Activated naive CD8-positive, alpha-beta T cell treated with anti-CD3 and anti-CD28 coated beads for 36 hours (primary cell): ENCODE measurements around the gene MYO18A. TPM values are rescaled to one million over a fixed set of nuclear protein-coding genes. Genes with fewer than 3 reads are reported as not detected.

Experiments used
- DNase-seq: peaks from one replicate; pipeline ENCODE4 v3.0.0; 2021
- H3K27ac Mint-ChIP-seq: one replicate; pipeline ENCODE4 v1.8.0; 2022; ENCODE audit warnings: mild to moderate bottlenecking, moderate library complexity, mixed read lengths
- H3K27me3 Mint-ChIP-seq: one replicate; pipeline ENCODE4 v1.8.0; 2022; ENCODE audit warnings: mild to moderate bottlenecking, mixed read lengths
- H3K36me3 Mint-ChIP-seq: one replicate; pipeline ENCODE4 v1.8.0; 2021; ENCODE audit warnings: mild to moderate bottlenecking, mixed read lengths
- H3K4me1 Mint-ChIP-seq: one replicate; pipeline ENCODE4 v1.8.0; 2021; ENCODE audit warnings: mixed read lengths
- H3K4me3 Mint-ChIP-seq: one replicate; pipeline ENCODE4 v1.8.0; 2022; ENCODE audit warnings: mild to moderate bottlenecking, moderate library complexity, mixed read lengths
- H3K9me3 Mint-ChIP-seq: one replicate; pipeline ENCODE4 v1.8.0; 2022; ENCODE audit warnings: mixed read lengths
- total RNA-seq, 2 experiments: library from RNA; stranded (reverse); gene quantifications; one replicate each; pipeline ENCODE4 v1.2.3, GENCODE V29; 2021

Gene MYO18A
- total RNA-seq, 2 experiments from 2014 or later, result 23.6 to 24.2 TPM

DNA sequence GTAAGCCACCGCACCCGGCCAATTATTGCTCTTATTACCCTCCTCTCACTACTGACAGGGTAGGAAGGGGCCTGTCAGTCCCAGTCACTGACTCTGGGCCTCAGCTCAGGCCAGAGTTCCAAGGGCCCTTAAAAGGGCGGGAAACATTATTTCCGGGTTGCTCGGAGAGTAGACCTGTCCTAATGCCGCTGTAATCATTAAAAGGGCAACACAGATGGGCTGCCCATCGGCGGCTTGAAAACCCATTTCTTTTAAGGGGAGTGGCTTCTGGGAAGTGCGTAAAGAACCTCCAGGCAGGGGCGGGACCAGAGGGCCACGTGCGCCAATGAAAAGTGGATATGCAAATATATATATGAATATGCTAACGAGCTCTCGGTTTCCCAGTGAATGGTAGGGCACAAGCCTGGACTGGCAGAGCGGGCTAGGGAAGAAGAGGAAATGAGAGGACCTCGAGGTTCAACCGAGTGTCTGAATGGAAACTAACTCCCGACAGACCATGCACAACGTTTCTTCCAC lies 110.6 kb downstream of the MYO18A start:
- peak overlapping the region; percentile 22 for H3K27ac Mint-ChIP-seq
- no peaks in the 10 kb centered on the region for H3K9me3 Mint-ChIP-seq
- no peak for DNase-seq
- H3K4me1 Mint-ChIP-seq, result no peaks in the 10 kb centered on the region
- no peak overlapping the region for H3K4me3 Mint-ChIP-seq
- H3K36me3 Mint-ChIP-seq, result no peaks in the 10 kb centered on the region
- H3K27me3 Mint-ChIP-seq, result no peaks in the 10 kb centered on the region

DNA sequence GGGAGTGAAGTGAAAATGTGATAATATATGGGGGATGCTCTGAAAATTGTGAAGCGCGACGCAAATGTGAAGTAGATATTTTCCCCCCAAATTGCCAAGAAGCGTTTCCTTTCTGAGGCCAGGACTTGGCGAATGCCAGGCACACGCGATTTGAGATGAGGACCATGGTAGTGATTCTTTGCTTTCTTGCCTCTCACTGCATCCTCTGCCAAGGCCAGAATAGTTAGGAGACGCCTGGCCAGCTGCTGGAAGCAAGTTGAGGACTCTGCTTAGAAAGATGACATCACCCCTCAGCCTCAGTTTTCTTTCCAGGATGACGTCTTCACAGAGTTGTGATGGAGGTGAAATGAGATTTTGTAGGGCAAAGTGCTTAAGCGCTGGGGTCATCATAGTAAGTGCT lies 111.4 kb downstream of the MYO18A start:
- no peak for DNase-seq
- Mint-ChIP-seq H3K4me1 (no peaks in the 10 kb centered on the region), H3K36me3 (no peaks in the 10 kb centered on the region), H3K27me3 (peaks cover under 1% of the 10 kb centered on the region), H3K4me3 (no peak overlapping the region), H3K27ac (no peak overlapping the region), H3K9me3 (no peaks in the 10 kb centered on the region)

DNA sequence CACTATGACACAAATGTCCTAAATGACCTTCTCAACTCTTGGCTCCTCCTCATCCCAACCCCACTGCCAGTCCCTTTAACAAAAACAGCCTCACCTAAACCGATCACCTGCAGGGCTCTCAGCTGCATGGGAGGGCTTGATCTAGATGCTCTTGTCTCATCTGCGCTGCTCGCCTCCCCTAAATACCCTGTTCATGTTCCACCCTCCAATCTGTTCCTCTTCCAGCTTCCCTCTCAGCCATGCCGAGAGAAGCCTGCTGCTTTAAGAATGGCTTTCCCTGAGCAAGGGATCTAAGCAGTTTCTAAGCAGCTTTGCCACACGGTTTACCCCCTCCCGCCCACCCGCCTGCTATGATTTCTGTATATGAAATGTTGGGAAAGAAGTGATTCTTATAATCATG lies 113.6 kb downstream of the MYO18A start:
- Mint-ChIP-seq H3K27ac (no peak overlapping the region), H3K27me3 (peaks cover 3% of the 10 kb centered on the region), H3K4me1 (no peaks in the 10 kb centered on the region), H3K9me3 (no peaks in the 10 kb centered on the region), H3K4me3 (no peak overlapping the region), H3K36me3 (no peaks in the 10 kb centered on the region)
- DNase-seq, result no peak

DNA sequence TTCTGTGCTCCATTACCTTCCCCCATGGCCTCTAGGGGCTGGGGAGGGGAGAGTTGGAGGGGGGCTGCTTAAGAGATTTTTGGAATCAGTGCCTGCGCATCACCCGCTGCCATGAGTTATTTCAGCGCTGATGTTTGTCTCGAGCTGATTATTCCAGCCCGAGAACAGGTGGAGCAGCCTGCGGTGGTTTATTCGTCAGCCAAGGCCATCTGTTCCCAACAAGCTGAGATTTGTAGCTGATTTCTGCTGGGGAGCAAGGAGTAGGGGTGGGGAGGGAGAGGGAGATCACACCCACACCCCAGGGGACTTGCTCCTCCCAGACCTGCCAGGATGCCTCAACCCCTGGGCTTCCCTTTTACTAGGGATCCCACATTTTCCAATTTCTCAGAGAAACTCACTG lies 114.2 kb downstream of the MYO18A start:
- Mint-ChIP-seq H3K4me1 (no peaks in the 10 kb centered on the region), H3K4me3 (no peak overlapping the region), H3K27ac (no peak overlapping the region), H3K9me3 (no peaks in the 10 kb centered on the region), H3K27me3 (peaks cover 3% of the 10 kb centered on the region), H3K36me3 (no peaks in the 10 kb centered on the region)
- no peak for DNase-seq

DNA sequence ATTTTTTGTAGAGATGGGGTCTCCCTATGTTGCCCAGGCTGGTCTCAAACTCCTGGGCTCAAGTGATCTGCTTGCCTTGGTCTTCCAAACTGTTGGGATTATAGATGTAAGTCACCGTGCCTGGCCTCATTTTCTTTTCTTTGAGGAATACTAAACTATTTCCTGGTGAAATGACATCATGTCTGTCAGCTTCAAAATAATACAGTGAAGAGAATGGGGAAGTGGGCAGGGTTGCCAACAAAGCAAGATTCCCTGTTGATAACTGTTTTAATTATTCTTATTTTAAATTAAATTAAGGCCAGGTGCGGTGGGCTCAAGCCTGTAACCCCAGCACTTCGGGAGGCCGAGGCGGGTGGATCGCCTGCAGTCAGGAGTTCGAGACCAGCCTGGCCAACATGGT lies 116.2 kb downstream of the MYO18A start:
- no peak for DNase-seq

GRCh38 chr17:29062215-29062614 lies 118.0 kb downstream of the MYO18A start:
- H3K4me3 Mint-ChIP-seq, result no peak overlapping the region
- peaks cover 12% of the 10 kb centered on the region for H3K4me1 Mint-ChIP-seq

More for the DNA sequence above, 116.2 kb downstream of the MYO18A start:
- Mint-ChIP-seq H3K4me1 (peaks cover 12% of the 10 kb centered on the region), H3K27me3 (peaks cover 3% of the 10 kb centered on the region), H3K36me3 (no peaks in the 10 kb centered on the region), H3K27ac (no peak overlapping the region), H3K9me3 (no peaks in the 10 kb centered on the region), H3K4me3 (no peak overlapping the region)

DNA sequence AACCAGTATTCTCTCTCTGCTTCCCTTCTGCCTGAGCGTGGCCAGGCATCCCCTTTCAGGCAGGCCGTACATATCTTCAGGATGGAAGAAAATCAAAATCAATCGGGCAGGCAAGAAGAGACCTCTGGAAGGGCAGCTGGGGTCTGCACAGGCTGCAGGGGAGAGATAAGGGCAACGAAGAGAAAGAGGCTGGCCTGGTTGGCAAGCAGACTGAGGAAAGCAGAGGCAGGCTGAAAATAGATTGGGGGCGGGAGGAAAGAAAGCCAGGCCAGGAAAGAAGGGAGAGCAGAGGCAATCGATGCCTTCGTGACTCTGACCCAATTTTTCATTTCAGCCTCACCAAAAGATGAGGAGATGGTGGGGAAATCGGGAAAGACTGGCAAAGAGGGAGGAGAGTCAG lies 119.2 kb downstream of the MYO18A start:
- no peak overlapping the region for H3K4me3 Mint-ChIP-seq
- H3K27ac Mint-ChIP-seq, result no peak overlapping the region
- no peaks in the 10 kb centered on the region for H3K36me3 Mint-ChIP-seq
- DNase-seq, result no peak
- H3K4me1 Mint-ChIP-seq, result peaks cover 12% of the 10 kb centered on the region
- no peaks in the 10 kb centered on the region for H3K9me3 Mint-ChIP-seq
- H3K27me3 Mint-ChIP-seq, result peaks cover 3% of the 10 kb centered on the region

More at GRCh38 chr17:29062215-29062614, 118.0 kb downstream of the MYO18A start:
- no peaks in the 10 kb centered on the region for H3K9me3 Mint-ChIP-seq
- H3K27ac Mint-ChIP-seq, result no peak overlapping the region
- no peak for DNase-seq
- H3K36me3 Mint-ChIP-seq, result no peaks in the 10 kb centered on the region
- peaks cover 3% of the 10 kb centered on the region for H3K27me3 Mint-ChIP-seq

DNA sequence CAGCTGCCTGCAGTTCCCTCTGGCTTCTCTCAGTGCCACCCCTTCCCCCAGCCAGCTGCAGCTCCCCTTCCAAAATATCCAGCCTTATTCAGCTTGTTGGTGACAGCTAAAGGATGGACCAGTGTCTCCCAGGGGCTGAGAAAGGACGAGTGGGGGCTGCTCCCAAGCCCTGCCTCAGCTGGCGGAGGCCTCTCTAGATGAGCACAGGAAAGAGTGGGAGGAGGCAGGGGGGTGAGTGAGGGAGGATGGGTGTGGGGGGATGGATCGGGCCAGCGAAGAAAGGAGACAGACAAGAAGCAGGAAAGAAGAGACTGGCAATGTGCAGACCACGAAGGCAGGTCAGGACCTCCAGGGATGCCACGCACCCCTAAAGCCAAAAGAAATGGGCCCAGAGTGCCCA lies 119.7 kb downstream of the MYO18A start:
- DNase-seq, result peak; percentile 7
- no peaks in the 10 kb centered on the region for H3K9me3 Mint-ChIP-seq

GRCh38 chr17:29059281-29059680 lies 120.9 kb downstream of the MYO18A start:
- H3K27me3 Mint-ChIP-seq, result peaks cover 3% of the 10 kb centered on the region
- no peak for DNase-seq
- no peaks in the 10 kb centered on the region for H3K9me3 Mint-ChIP-seq
- no peak overlapping the region for H3K4me3 Mint-ChIP-seq
- H3K27ac Mint-ChIP-seq, result no peak overlapping the region
- H3K4me1 Mint-ChIP-seq, result peaks cover 12% of the 10 kb centered on the region
- H3K36me3 Mint-ChIP-seq, result no peaks in the 10 kb centered on the region

More for the DNA sequence above, 119.7 kb downstream of the MYO18A start:
- H3K4me3 Mint-ChIP-seq, result no peak overlapping the region
- no peak overlapping the region for H3K27ac Mint-ChIP-seq
- peaks cover 12% of the 10 kb centered on the region for H3K4me1 Mint-ChIP-seq
- peaks cover 3% of the 10 kb centered on the region for H3K27me3 Mint-ChIP-seq
- no peaks in the 10 kb centered on the region for H3K36me3 Mint-ChIP-seq

GRCh38 chr17:29058391-29058790 lies 121.8 kb downstream of the MYO18A start:
- H3K4me3 Mint-ChIP-seq, result no peak overlapping the region

DNA sequence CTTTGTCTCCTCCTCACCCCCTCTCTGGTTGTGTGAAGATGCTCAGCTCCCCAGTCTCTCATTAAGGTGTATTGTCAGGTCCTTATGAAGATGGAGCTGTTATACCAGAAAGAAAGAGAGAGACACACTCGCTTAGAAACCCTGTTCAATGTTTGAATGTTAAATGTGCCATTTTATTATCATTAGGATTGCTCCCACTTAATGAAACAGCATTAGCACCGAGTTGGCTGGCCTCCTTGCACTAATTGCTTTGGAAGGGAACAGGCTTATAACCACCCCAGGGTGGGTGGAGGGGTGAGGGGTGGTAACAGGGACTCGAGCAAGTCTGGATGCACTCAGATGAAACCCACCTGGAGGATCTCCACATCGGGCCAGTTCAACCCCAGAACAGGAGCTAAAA lies 122.8 kb downstream of the MYO18A start:
- no peak for DNase-seq
- H3K36me3 Mint-ChIP-seq, result no peaks in the 10 kb centered on the region
- H3K27ac Mint-ChIP-seq, result no peak overlapping the region
- H3K4me3 Mint-ChIP-seq, result no peak overlapping the region
- peaks cover 12% of the 10 kb centered on the region for H3K4me1 Mint-ChIP-seq
- no peaks in the 10 kb centered on the region for H3K27me3 Mint-ChIP-seq
- no peaks in the 10 kb centered on the region for H3K9me3 Mint-ChIP-seq

More at GRCh38 chr17:29058391-29058790, 121.8 kb downstream of the MYO18A start:
- H3K4me1 Mint-ChIP-seq, result peaks cover 12% of the 10 kb centered on the region
- H3K27ac Mint-ChIP-seq, result no peak overlapping the region
- no peaks in the 10 kb centered on the region for H3K27me3 Mint-ChIP-seq
- no peaks in the 10 kb centered on the region for H3K9me3 Mint-ChIP-seq
- H3K36me3 Mint-ChIP-seq, result no peaks in the 10 kb centered on the region
- DNase-seq, result no peak

- no peak overlapping the region for H3K4me3 Mint-ChIP-seq
- H3K36me3 Mint-ChIP-seq, result no peaks in the 10 kb centered on the region
- no peak for DNase-seq
- no peak overlapping the region for H3K27ac Mint-ChIP-seq
- H3K27me3 Mint-ChIP-seq, result peaks cover 1% of the 10 kb centered on the region
- no peaks in the 10 kb centered on the region for H3K9me3 Mint-ChIP-seq
- peaks cover 2% of the 10 kb centered on the region for H3K4me1 Mint-ChIP-seq
Observed at GRCh38 chr17:29054835-29055234, 125.4 kb downstream of the MYO18A start.

- Mint-ChIP-seq H3K4me3 (no peak overlapping the region), H3K36me3 (no peaks in the 10 kb centered on the region), H3K27ac (no peak overlapping the region), H3K27me3 (peaks cover 6% of the 10 kb centered on the region), H3K9me3 (no peaks in the 10 kb centered on the region), H3K4me1 (peaks cover 6% of the 10 kb centered on the region)
- DNase-seq, result no peak
Observed at GRCh38 chr17:29051731-29052130, 128.5 kb downstream of the MYO18A start.

DNA sequence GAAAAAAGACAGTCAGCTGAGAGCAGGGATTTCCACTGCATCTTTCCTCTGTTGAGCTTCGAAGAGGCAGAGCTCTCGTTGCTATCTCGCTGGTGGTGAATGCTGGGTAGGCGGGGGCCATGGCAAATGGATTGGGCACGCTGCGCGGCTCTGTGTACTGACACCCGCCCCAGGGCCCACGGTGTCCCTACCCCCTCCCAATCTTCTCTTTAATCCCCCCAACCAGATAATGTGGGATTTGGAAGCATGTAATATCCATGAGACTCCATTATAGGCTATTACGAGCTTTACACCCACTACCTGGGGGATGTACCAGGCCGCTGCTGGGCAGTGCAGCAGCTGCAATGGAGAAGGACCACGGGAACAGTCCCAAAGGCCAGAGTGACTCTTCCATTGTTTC lies 129.0 kb downstream of the MYO18A start:
- DNase-seq, result no peak

GRCh38 chr17:29050176-29050575 lies 130.0 kb downstream of the MYO18A start:
- H3K9me3 Mint-ChIP-seq, result no peaks in the 10 kb centered on the region
- no peak overlapping the region for H3K4me3 Mint-ChIP-seq
- H3K27ac Mint-ChIP-seq, result no peak overlapping the region
- H3K4me1 Mint-ChIP-seq, result peaks cover 8% of the 10 kb centered on the region
- H3K27me3 Mint-ChIP-seq, result peaks cover 10% of the 10 kb centered on the region
- H3K36me3 Mint-ChIP-seq, result no peaks in the 10 kb centered on the region
- no peak for DNase-seq

More for the DNA sequence above, 129.0 kb downstream of the MYO18A start:
- Mint-ChIP-seq H3K4me1 (peaks cover 8% of the 10 kb centered on the region), H3K36me3 (no peaks in the 10 kb centered on the region), H3K4me3 (no peak overlapping the region), H3K27me3 (peaks cover 10% of the 10 kb centered on the region), H3K9me3 (no peaks in the 10 kb centered on the region), H3K27ac (no peak overlapping the region)

DNA sequence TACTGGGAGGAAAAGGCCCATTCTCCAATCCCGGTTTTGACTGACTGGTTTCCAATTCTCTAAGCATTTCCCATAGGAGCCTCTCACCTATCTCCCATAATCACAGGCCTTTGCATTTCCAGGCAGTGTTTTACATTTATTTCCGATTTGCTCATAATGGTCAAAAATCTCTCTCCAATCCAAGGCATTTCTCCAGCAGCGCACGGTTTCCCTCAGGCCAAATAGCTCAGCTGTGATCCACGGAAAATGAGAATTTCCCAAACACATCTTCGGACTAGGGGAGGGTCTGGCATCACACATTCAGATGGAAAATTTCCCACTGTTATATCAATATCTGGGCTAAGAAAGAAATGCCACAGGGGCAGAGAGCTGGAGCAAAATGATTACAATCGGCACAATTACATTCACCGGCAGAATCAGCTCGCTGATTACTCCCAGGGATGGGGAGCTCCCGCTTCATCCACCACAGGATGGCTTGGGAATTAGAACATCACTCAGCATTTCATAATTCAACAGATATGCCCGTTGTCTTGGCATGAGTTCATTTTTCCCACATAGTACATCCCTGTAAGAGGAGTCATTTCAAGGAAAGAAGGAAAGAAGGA lies 130.6 kb downstream of the MYO18A start:
- Mint-ChIP-seq H3K27me3 (peaks cover 10% of the 10 kb centered on the region), H3K27ac (no peak overlapping the region), H3K4me3 (no peak overlapping the region), H3K36me3 (no peaks in the 10 kb centered on the region), H3K9me3 (no peaks in the 10 kb centered on the region), H3K4me1 (peaks cover 8% of the 10 kb centered on the region)
- no peak for DNase-seq
